HG02588 (cell line): Measurements from ENCODE around the gene ARL15.

Source experiments
- ATAC-seq: cut with Tn5 transposase; IDR thresholded peaks from one replicate; pipeline ENCODE4 v1.9.1; 2021; ENCODE audit warnings: mild to moderate bottlenecking, moderate library complexity; ENCODE audit not compliant: unreplicated experiment

ARL15 gene

DNA sequence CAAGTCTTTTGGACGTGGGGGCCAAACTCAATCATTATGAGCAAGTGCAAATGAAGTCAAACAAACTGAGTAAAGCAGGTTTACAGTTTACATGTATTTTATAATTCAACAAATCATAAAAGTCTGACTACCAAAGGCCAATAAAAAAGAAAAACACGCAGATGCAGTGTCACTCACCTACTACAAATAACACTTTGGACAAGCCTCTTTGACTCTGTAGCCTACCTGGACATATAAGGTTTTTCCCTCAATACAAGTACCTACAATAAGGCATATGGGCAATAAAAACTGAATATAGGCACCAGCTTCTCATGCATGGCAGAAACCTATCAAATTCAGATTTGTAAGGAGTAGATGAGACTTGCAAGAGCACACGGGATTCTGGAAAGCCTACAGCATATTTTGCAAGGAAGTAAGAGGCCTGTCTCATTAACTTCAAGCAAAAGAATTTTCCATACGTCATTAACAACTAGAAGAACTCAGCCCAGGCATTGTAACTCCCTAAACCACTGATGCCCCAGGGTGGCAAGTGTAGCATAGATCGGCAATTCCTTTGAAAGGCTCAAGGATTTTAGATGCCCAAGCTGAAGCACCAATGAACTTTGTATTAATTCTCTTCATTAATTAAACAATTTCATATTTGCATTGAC, 21.7 kb downstream of the ARL15 start:
- no peak for ATAC-seq

DNA sequence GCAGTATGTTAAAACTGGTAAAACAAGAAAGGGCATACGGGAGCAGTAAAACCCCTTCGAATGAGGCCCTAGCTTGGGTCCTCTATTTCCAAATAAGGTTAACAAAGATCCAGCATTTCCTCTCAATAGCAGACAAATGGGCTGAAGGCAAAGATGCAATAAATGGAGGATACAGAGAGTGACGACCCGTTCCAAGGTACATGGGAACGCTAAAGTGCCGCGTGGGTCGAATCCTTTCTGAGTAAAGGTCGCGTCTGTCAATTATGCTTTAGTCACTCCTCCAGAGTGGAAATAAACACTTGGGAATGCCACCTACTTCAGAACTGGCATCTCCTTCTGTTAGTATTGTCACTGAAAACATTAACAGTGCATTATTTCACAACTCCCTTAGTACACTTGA, 24.7 kb downstream of the ARL15 start:
- ATAC-seq: no peak

DNA sequence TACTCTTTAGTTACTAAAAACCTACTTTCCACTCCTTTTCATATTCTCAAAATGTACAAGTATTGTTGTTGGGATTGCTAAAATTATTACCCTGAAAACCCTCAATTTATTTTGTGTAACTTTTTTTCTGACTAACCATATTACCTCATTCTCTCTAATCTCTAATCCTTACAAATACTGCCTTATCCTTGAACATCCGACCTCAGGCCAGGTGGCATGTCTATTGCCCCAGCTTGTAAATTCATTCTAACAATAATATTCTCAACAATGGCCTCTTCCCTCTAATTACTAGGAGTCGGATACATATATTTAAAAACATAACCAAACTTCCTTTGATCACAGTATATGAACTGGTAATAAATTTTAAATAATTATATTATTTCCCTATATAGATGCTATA, 25.8 kb downstream of the ARL15 start:
- no peak for ATAC-seq

DNA sequence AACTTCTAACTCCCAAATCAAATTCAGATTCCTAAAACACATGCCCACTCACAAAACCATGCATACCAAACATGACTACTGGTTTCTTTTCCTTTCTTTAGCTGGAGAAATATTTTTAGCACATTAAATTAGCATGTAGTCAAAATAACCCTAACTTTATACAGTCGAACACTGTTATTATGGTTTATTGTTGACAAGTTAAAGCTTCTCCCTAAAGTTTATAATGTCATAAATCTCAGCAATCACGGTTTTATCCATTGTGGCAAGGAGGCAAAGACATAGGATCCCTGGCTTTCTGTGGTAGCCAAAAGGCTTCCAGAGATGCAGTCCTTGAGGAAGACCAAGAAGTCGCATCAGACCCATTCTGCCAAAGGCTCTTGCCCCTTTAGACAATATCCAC, 27.5 kb downstream of the ARL15 start:
- no peak for ATAC-seq

DNA sequence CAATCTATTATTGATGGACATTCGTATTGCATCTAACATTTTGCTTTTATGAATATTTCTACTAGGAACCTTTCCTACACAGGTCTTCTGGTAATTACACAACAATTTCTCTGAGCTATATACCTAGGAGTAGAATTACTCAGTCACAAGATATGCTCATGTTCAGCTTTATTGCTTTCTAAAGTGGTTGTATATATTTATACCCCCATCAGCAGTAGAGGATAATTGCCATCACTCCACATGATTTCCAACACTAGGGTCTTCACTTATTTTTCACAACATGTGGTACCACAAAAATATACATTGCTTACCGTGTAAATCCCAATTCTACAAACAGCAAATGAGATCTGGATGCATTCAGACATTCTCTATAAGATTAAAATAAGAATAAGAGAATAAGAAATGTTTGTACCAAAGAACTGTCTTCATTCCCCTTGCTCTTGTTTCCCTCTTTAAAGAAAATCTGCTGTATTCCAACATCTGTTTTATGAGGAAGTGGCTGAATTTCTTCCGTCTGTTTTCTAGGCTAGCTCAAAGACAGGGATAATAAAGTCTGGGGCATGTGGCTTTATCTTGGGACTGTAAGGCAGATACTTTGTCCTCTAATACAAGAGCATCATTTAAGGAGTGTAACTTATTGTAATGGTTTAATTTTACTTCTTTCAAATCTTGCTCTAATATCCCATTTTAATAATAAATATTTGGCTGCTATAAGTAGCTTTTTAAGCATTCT, 28.2 kb downstream of the ARL15 start:
- no peak for ATAC-seq

DNA sequence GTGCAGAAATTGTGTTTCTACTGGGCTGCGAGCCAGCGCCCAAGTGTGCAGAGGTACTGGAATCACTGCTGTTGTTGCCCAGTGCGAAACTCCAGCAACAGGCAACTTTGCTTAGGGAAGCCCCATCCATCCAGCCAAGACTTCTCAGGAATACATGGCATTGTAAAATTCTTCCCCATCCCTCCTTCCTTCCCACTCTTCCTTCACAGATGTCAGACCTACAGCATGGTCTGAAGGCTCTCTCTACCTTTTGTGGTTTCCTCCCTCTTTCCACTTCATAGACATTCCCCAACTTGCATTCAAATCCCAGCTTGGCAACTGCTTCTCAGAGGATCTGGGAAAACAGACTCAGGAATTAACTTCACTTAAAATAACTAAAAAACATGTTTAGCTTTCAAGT, 30.4 kb downstream of the ARL15 start:
- no peak for ATAC-seq

DNA sequence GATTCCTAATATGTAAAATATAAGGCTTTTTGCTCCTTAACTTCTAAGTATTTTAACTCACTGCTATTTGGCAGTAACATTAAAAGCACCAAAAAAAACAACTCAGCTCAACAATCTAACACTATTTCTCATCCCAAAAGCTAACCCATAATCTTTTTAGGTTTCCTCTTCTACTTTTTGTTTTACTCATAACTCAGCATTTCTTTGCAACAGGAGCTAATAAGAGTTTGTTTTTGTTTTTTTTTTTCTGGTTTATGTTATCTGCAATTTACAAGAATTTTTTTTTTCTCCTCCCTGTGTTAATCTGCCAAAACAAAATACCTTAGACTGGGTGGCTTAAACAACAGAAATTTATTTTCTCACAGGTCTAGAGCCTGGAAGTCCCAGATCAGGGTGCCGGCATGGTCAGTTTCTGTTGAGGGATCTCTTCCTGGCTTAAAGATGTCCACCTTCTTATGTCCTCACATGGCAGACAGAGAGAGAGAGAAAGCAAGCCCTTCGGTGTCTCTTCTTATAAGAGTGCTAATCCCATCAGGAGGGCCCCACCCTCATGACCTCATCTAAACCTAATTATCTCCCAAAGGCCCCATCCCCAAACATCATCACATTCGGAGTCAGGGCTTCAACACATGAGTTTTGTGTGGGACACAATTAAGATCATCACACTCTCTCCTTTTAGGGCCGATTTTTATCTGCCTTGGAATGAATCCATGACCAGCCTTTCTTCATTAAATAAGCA, 31.2 kb downstream of the ARL15 start:
- ATAC-seq: no peak

DNA sequence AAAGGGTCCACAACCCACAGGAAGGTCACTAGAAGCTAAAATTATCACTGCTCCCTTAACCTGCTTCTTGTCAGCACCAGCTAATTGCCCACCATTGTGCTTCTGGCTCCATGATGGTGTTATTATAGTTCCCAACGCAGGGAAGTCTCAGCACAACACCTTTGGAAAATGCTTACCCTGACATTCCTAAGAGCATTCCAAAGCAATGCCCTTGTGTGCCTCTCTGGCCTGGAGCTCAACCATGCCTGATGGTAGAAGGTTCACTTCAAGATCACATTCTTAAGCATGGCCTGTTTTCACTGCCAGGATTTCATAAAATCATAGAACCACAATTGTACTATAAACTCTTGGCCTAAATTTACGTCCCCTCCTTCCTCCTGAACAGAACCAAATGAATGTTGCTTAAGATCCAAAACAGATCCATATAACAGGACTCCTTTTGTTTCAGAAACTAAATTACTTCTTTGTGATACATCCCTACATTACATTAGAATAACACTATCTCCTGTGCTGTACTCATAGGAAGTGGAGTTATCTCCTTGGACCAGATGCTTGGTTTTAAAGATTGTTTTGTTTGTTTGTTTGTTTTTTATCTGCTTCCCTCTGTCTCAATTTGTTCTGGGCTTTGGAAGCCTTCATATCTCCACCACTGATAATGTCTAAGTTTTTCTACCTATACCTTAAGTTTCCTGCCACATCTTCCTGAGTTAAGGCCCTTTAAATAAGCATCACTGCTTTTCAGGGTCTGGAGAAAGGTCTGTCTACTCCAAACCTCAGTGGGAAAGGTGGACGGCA, 32.1 kb downstream of the ARL15 start:
- no peak for ATAC-seq

DNA sequence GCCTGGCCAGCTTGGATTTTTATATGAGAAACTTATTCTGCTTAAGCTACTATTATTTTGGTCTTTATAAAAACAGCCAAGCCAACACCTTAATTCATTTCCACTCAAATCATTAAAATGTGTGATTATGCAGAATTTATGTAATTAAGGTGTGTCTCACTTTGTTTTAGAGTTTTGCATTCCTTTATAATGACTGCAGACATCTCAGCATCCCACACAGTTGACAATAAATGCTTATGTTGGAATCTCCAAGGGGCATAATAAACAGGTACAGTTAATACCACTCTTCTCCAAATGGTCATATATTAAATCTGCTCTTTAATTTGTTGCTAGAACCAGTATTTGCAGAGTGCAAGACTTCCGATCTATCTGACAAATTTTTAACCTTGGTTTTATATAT, 34.3 kb downstream of the ARL15 start:
- no peak for ATAC-seq

DNA sequence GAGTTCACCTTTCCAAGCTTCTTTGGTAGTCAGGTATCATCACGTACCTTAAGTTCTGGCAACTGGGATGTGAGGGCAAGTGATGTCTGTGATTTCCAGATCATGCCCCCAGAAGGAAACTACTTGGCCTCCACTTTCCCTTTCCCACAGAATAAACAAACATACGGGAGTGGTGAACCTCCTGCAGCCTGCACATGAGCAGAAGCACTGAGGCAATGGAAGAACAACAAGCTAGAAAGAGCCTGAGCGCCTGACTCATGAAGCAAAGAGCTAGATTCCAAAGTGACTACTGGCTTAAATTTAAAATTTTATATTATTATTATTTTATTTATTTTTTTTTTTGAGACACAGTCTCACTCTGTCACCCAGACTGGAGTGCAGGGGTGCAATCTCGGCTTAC, 35.0 kb downstream of the ARL15 start:
- no peak for ATAC-seq

DNA sequence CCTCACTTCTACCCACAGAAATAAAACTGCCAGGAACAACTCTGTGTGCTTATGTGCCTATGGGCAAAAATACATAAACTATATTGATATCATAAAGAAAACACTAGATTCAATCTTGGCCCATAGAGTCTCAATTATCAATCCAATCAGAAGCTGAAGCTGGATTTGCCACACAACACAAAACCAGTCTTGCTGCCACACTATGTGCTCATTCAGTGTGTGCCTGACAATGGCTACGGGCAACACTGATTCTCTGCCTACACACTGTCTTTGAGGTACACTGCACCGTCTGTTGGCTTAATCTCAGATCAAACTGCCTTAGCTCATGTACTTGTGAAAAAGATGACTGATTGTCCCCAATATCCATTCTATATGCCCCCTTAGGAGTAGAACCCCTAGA, 35.4 kb downstream of the ARL15 start:
- ATAC-seq: no peak

DNA sequence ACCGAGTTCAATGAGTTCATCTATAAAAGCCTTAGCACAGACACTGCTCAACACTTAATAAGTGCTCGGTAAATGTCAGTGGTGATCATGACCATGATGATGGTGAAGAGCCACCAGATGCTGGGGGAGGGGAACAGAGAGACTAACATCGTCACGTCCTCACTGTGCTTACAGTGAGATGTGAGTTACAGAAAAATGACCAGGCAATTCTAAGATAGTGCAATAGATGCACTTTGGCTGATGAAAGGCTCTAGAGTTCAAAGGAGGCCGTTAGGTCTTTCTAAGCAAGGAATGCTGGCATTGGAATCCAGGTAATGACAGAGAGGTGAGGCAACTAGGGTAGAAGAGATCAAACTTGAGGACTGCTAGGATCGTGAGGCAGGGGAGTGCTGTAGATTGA, 36.7 kb downstream of the ARL15 start:
- ATAC-seq: no peak

DNA sequence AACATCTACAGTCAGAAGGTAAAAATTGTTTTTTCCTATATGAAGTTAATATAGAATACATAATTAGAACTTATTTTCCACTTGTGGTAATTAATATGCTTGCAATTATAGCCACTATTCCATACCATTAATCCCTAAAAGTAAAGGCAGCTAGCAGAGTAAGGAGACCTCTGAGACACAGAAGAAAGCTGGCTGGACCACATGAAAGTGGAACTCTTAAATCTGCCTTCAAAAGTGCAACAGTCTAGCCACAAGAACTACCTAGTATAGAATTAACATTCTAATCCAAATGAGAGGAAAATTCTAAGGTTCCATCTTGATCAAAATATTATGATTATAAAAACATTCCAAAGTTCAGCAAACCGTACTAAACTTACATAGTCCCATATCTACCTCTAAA, 37.6 kb downstream of the ARL15 start:
- ATAC-seq: no peak

DNA sequence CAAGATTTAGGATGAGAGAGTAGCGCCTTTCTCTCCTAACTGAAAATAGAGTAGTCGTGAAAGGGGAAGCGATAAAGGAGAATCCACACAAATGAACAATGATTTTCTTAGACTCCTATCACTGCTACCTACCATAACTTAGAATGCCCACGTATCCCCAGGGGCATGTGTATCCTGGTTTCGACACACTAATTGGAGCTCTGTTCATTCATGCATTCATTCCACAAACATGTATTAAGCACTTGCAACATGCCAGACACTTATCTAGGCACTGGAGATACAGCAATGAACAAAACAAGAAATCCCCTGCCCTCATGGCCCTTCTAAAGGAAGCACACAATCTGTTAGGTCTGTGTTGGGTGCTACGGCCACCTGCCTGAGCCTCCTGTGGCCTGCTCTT, 40.0 kb downstream of the ARL15 start:
- no peak for ATAC-seq

DNA sequence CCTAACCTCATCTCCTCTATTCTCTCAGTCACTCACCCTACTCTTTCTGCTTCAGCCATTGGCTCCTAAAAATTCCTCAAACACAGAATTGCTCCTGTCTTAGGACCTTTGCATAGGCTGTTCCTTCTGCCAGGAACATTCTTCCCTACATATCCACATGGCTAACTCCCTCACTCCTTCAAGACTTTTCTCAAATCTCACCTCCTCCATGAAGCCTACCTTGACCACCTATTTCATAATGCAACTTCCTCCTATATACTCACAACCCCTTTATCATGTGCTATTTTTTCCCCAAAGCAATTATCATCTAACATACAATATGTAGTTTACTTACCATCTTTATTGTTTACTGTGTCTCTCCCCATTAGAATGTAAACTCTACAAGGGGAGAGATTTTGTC, 45.8 kb downstream of the ARL15 start:
- ATAC-seq: no peak

DNA sequence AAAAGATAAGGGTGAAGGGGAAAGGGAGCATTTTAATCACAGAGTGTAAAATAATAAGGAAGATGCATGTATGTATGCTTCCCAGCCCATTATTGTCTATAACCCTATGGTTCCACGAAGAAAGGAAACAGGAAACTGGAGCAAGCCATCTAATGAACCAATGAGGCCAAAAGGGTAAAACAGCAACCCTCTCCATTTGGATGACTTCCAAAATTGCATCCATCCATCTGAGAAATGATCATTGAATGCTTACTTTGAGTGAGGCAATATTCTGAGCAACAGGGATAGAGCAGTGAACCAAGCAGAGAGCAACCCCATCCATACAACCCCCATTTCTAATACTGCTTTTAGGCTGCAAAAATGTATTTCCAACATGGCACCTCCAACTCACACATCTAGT, 46.9 kb downstream of the ARL15 start:
- no peak for ATAC-seq

DNA sequence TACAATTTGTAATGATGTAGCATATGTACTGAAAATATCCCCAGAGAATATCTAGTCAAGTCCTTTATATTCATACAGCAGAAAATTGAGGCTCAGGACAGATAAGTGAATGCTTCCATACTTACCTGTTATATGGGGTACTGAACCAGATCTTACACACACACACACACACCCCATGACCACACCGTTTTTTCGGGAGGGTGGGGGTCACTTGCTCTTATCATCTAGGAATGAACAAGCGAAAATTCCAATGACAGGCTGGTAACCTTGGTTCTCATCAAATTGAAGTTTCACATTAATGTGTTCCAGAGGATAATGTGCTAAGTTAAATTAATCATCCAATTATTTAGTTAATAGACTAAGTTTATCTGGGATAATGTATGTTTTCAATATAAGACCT, 48.8 kb downstream of the ARL15 start:
- ATAC-seq: no peak

DNA sequence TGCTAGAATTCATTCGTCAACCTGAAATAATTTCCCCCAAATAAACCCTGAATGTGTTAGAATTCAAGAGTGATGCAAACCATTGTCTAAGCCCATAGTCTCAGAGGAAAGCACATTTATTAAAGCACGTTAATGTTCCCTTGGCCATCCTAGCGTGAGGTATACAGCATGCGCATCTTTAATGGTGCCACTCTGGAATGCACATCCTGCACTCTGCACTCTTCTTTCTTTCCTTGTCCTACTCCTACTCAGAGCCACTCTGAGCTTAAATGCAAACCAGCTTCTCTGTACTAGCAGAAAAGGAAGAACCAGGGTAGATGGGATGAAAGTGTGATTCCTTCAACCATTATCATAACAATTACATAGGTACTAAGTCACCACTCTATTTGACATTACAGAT, 50.4 kb downstream of the ARL15 start:
- ATAC-seq: no peak

DNA sequence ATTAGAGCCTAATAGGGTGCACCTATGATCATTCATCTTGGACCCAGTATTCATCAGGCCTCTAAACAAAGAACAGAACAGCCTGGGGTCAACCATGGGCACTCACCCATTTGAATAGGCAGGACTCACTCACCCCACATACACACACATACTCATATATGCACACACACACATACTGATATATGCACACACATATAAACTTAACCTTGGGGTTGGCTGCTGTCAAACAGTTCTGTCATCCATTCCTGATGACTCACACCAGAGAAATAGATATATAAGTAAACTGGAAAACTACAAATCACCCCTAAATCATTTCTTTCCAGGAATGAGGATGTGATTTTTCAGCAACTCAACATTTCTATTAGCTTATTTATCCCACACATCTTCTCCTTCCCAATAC, 51.3 kb downstream of the ARL15 start:
- no peak for ATAC-seq

DNA sequence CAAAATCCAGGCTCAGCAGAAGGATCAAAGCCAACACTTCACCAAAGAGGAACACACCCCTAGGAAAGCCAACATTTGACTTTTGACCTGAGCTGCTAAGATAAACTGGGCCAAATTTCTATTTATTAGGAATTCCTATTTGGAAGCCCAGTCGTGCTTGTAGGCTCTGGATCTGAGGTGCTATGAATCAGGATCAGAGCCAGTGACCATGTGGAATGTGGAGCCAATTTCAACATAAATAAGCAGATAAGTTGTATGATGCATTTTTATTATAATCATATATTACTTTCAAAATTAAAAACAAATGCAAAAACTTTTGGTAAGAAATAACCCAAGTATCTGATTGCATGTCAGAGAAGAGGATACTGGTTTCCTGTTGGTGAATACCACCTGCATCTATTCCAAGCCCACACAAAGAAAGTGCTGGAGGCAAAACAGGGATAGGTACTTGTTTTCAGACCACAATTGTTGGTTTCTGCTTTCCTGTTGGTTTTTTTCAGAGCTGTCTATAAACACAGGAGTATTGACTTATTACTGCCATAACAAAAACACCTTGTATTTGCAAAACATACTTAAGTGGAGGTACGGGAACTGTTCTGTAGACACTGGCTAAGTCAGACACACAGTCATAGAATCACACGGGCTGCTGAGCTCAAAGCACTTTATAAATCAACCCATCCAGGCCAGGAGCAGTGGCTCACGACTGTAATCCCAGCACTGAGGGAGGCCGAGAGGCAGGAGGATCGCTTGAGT, 52.8 kb downstream of the ARL15 start:
- ATAC-seq: no peak
